H1 (cell line): Measurements from ENCODE around the gene DUSP1. TPM values are rescaled to one million over a fixed set of nuclear protein-coding genes. Genes with fewer than 3 reads are reported as not detected.

ENCODE experiments used
- CTCF ChIA-PET: fragments of 300-600 bp; sonication (Branson Sonifier 250); formaldehyde crosslinking; loops from one replicate; lab custom pipeline; 2021; ENCODE audit not compliant: partially characterized antibody; lab: Charles Lee
- POLR2A ChIA-PET: fragments of 300-600 bp; sonication (Branson Sonifier 250); formaldehyde crosslinking; loops from one replicate; lab custom pipeline; 2021; ENCODE audit warnings: inconsistent platforms; ENCODE audit not compliant: partially characterized antibody; lab: Charles Lee
- DNase-seq, 2 experiments: peaks; one replicate each; pipeline versions ENCODE4 v3.0.0 to v3.0.0-alpha.2; 2010 to 2022; ENCODE audit warnings: low spot score in 2 of 2, low read depth in 1 of 2, mixed read lengths in 1 of 2
- FAIRE-seq: peaks from 2 replicates; lab custom pipeline; 2011; peaks lifted over from hg19 to GRCh38; lab: Jason Lieb, UNC
- H2AFZ ChIP-seq: 2 replicates; pipeline ENCODE4 v1.8.1; 2012; ENCODE audit warnings: low read length, inconsistent platforms
- H2AK5ac ChIP-seq: 2 replicates; pipeline ENCODE4 v1.6.1; 2013; ENCODE audit warnings: low read depth, low read length
- H2BK120ac ChIP-seq: replicated peaks from 2 replicates; pipeline ENCODE3; 2013; ENCODE audit warnings: low read depth, low read length, inconsistent platforms
- H2BK12ac ChIP-seq: 2 replicates; pipeline ENCODE4 v1.6.1; 2013; ENCODE audit warnings: low read depth, low read length
- H2BK15ac ChIP-seq: 2 replicates; pipeline ENCODE4 v1.6.1; 2013; ENCODE audit warnings: low read length
- H2BK20ac ChIP-seq: 2 replicates; pipeline ENCODE4 v1.6.1; 2013; ENCODE audit warnings: low read length
- H2BK5ac ChIP-seq: 2 replicates; pipeline ENCODE4 v1.6.1; 2013; ENCODE audit warnings: low read depth, low read length
- H3K14ac ChIP-seq: 2 replicates; pipeline ENCODE4 v1.6.1; 2013; ENCODE audit warnings: inconsistent platforms; ENCODE audit not compliant: insufficient read length
- H3K18ac ChIP-seq: 2 replicates; pipeline ENCODE4 v1.6.1; 2013; ENCODE audit warnings: low read length; ENCODE audit errors: extremely low read depth
- H3K23ac ChIP-seq: 2 replicates; pipeline ENCODE4 v1.6.1; 2013; ENCODE audit warnings: inconsistent platforms; ENCODE audit not compliant: insufficient read length
- H3K23me2 ChIP-seq: 2 replicates; pipeline ENCODE4 v1.6.1; 2013; ENCODE audit warnings: low read depth, low read length
- H3K27ac ChIP-seq: 2 replicates; pipeline ENCODE4 v1.6.1; 2011; ENCODE audit warnings: low read depth, low read length, inconsistent platforms
- H3K27me3 ChIP-seq, 4 experiments: replicated peaks in 1 of 4; 1 replicate in 1 of 4; 2 replicates in 3 of 4; pipeline versions ENCODE4 v1.6.1 to v1.8.1; 2011 to 2013; ENCODE audit warnings: low read length in 3 of 4, mild to moderate bottlenecking in 3 of 4, inconsistent platforms in 2 of 4, mixed read lengths in 2 of 4, moderate library complexity in 1 of 4; ENCODE audit not compliant: control insufficient read depth in 3 of 4, insufficient read depth in 3 of 4; ENCODE audit errors: extremely low read depth in 1 of 4
- H3K36me3 ChIP-seq, 4 experiments: 2 replicates each; pipeline versions ENCODE4 v1.6.1 to v1.8.1; 2011 to 2013; ENCODE audit warnings: mild to moderate bottlenecking in 4 of 4, low read length in 3 of 4, moderate library complexity in 2 of 4, control low read depth in 1 of 4, inconsistent platforms in 1 of 4; ENCODE audit not compliant: insufficient read depth in 4 of 4, control insufficient read depth in 2 of 4
- H3K4ac ChIP-seq: replicated peaks from 2 replicates; pipeline ENCODE3; 2013; ENCODE audit warnings: low read length, low read depth, mixed read lengths, inconsistent platforms; ENCODE audit not compliant: insufficient read length
- H3K4me1 ChIP-seq, 4 experiments: replicated peaks in 1 of 4; 1 replicate in 1 of 4; 2 replicates in 3 of 4; pipeline versions ENCODE4 v1.6.1 to v1.8.1; 2011 to 2013; ENCODE audit warnings: low read length in 3 of 4, inconsistent platforms in 2 of 4, mixed read lengths in 1 of 4; ENCODE audit not compliant: insufficient read depth in 4 of 4, control insufficient read depth in 3 of 4
- H3K4me2 ChIP-seq, 2 experiments: 2 replicates each; pipeline versions ENCODE4 v1.6.1 to v1.8.1; 2011 to 2013; ENCODE audit warnings: low read depth in 2 of 2, low read length in 2 of 2, control low read depth in 1 of 2, inconsistent platforms in 1 of 2, mild to moderate bottlenecking in 1 of 2; ENCODE audit not compliant: insufficient read depth in 1 of 2
- H3K4me3 ChIP-seq, 4 experiments: fragments of 200-600, 300-600 bp in 1 of 4; sonication (generic), shearing (Covaris generic), sonication (Bioruptor Twin) in 1 of 4; 2 replicates each; pipeline versions ENCODE4 v1.5.1 to v1.8.1; 2011 to 2016; ENCODE audit warnings: low read length in 4 of 4, low read depth in 3 of 4, control low read depth in 2 of 4, inconsistent platforms in 2 of 4, mild to moderate bottlenecking in 2 of 4, mixed read lengths in 1 of 4, moderate library complexity in 1 of 4; ENCODE audit not compliant: insufficient read depth in 2 of 4; ENCODE audit errors: extremely low read depth in 1 of 4
- H3K56ac ChIP-seq: replicated peaks from 2 replicates; pipeline ENCODE3; 2013; ENCODE audit warnings: low read depth, mild to moderate bottlenecking, mixed read lengths, low read length, inconsistent platforms; ENCODE audit not compliant: insufficient read length
- H3K79me1 ChIP-seq: 2 replicates; pipeline ENCODE4 v1.6.1; 2013; ENCODE audit warnings: low read depth, low read length, control low read depth
- H3K79me2 ChIP-seq, 2 experiments: 2 replicates each; pipeline versions ENCODE4 v1.6.1 to v1.8.1; 2012 to 2013; ENCODE audit warnings: low read length in 2 of 2, mild to moderate bottlenecking in 2 of 2, inconsistent platforms in 1 of 2; ENCODE audit not compliant: insufficient read depth in 2 of 2, control insufficient read depth in 1 of 2
- H3K9ac ChIP-seq, 4 experiments: replicated peaks in 1 of 4; 1 replicate in 1 of 4; 2 replicates in 3 of 4; pipeline versions ENCODE4 v1.6.1 to v1.8.1; 2011 to 2013; ENCODE audit warnings: low read depth in 3 of 4, low read length in 3 of 4, control low read depth in 2 of 4, mild to moderate bottlenecking in 2 of 4, moderate library complexity in 2 of 4, inconsistent platforms in 1 of 4; ENCODE audit errors: extremely low read depth in 1 of 4
- H3K9me3 ChIP-seq, 2 experiments: 2 replicates each; pipeline versions ENCODE4 v1.6.1 to v1.8.1; 2012 to 2013; ENCODE audit warnings: mild to moderate bottlenecking in 2 of 2, moderate library complexity in 2 of 2, control low read depth in 1 of 2, inconsistent platforms in 1 of 2, low read depth in 1 of 2, low read length in 1 of 2, mixed read lengths in 1 of 2; ENCODE audit not compliant: insufficient read depth in 2 of 2
- H4K20me1 ChIP-seq, 2 experiments: replicated peaks in 1 of 2; 2 replicates each; pipeline versions ENCODE3 to v1.8.1; 2011 to 2013; ENCODE audit warnings: inconsistent platforms in 2 of 2, low read length in 2 of 2, mild to moderate bottlenecking in 1 of 2; ENCODE audit not compliant: insufficient read depth in 2 of 2, control insufficient read depth in 1 of 2
- H4K5ac ChIP-seq: 2 replicates; pipeline ENCODE4 v1.6.1; 2013; ENCODE audit warnings: low read length, low read depth, mixed read lengths, inconsistent platforms; ENCODE audit not compliant: insufficient read length
- H4K8ac ChIP-seq: 2 replicates; pipeline ENCODE4 v1.8.0; 2013; ENCODE audit warnings: mild to moderate bottlenecking, moderate library complexity, low read length, inconsistent platforms; ENCODE audit not compliant: insufficient read depth; ENCODE audit errors: extremely low read depth
- H4K91ac ChIP-seq: replicated peaks from 2 replicates; pipeline ENCODE3; 2013; ENCODE audit warnings: low read length, mixed read lengths, inconsistent platforms; ENCODE audit not compliant: insufficient read length
- BACH1 ChIP-seq: IDR thresholded peaks from 2 replicates; pipeline ENCODE4 v1.6.1; 2012; ENCODE audit warnings: low read length, improper control_type of control experiment
- HDAC6 ChIP-seq: IDR thresholded peaks from one replicate; pipeline ENCODE4 v1.7.1; 2012; ENCODE audit warnings: low read depth, mild to moderate bottlenecking, inconsistent platforms, low read length, moderate library complexity
- SP4 ChIP-seq: IDR thresholded peaks from 2 replicates; pipeline ENCODE4 v1.6.1; 2012; ENCODE audit warnings: low read length, inconsistent platforms
- TAF1 ChIP-seq: IDR thresholded peaks from 2 replicates; pipeline ENCODE4 v1.6.1; 2011; ENCODE audit warnings: mild to moderate bottlenecking, low read depth, low read length
- ZNF274 ChIP-seq: IDR thresholded peaks from 2 replicates; pipeline ENCODE4 v1.7.0; 2012; ENCODE audit warnings: low read length, borderline replicate concordance; ENCODE audit errors: extremely low read depth
- WGBS, 2 experiments: shearing (Covaris generic) in 1 of 2; methylation state at CpG; one replicate each; pipeline versions ENCODE4 v1.1.6 to v1.1.7; 2013 to 2015; ENCODE audit warnings: low lambda C conversion rate in 2 of 2, mixed read lengths in 2 of 2, inconsistent platforms in 1 of 2, low coverage in 1 of 2, missing lambda C conversion rate in 1 of 2; ENCODE audit not compliant: insufficient replicate concordance in 2 of 2, insufficient coverage in 1 of 2, insufficient read length in 1 of 2; ENCODE audit errors: extremely low coverage in 1 of 2, missing lambda C conversion rate in 1 of 2; 5-methylcytosine and 5-hydroxymethylcytosine counted together
- polyA plus RNA-seq, 7 experiments: library from polyadenylated mRNA; depleted of rRNA in 3 of 7; stranded (reverse) in 5 of 7; unstranded in 2 of 7; fragments of >200 nt in 5 of 7; fragments of 200-250 nt in 2 of 7; gene quantifications; 1 replicate in 5 of 7; 2 replicates in 1 of 7; 4 replicates in 1 of 7; pipeline versions ENCODE4 v1.2.1 to v1.2.3, GENCODE V29; 2011 to 2013; ENCODE audit warnings: missing spikeins in 2 of 7, mixed read lengths in 2 of 7
- total RNA-seq: library from RNA; stranded (reverse); fragmentation: NEBNext Ultra II Directional; extraction: Animal tissue kit (Norgen Biotek cat#: 25700); gene quantifications from 2 replicates; pipeline ENCODE4 v1.2.1, GENCODE V29; 2021

Gene DUSP1
- total and polyA plus RNA-seq, 2 of the 8 experiments (the other 6 are each of a cell fraction or from before 2014, with no cell fraction given) = 6.5 to 11.7 TPM

- Histone ChIP-seq H3K27ac (no peak overlapping the region), H4K8ac (no peak overlapping the region), H3K9me3 (no peaks in the 10 kb centered on the region), H3K14ac (no peak overlapping the region), H2AFZ (no peak overlapping the region), H2BK20ac (no peak overlapping the region), H3K4me1 (peaks cover 0 to 6% (median under 1%) of the 10 kb centered on the region in 4 experiments; a peak in 2 of 7 replicates), H4K91ac (no peak overlapping the region), H4K20me1 (peaks cover 0 to 2% of the 10 kb centered on the region in 2 experiments), H2BK15ac (no peak overlapping the region), H2BK5ac (no peak overlapping the region), H2BK12ac (no peak overlapping the region), H3K79me2 (no peaks in the 10 kb centered on the region), H2AK5ac (no peak overlapping the region), H3K4me3 (no peak overlapping the region), H3K9ac (no peak overlapping the region), H3K4ac (no peak overlapping the region), H3K23ac (no peak overlapping the region), H3K18ac (no peak overlapping the region), H3K23me2 (peaks cover 1% of the 10 kb centered on the region; the same call in 1 of the 2 replicates), H3K56ac (no peak overlapping the region), H3K27me3 (peaks cover 0 to 2% (median 0%) of the 10 kb centered on the region in 4 experiments; a peak in 1 of 7 replicates), H3K79me1 (no peaks in the 10 kb centered on the region), H3K36me3 (no peaks in the 10 kb centered on the region), H4K5ac (no peak overlapping the region), H3K4me2 (no peak overlapping the region), H2BK120ac (no peak overlapping the region)
- DNase-seq (no peak), FAIRE-seq (no peak)
- POLR2A ChIA-PET = no interaction called here
- CTCF ChIA-PET = interaction anchor here (1.3 to 2.6 kb wide), 2 partner anchors 16 to 19 kb away, joined by 7 to 14 read pairs; no protein-coding TSS in a partner anchor
- 86% methylated on average over 16 of the region's 16 CpGs; no CpG with 5 or more reads in 1 of the 2 experiments for WGBS, 2 experiments
- no peak for TF ChIP-seq HDAC6
- TF ChIP-seq TAF1 = no peak
- no peak for TF ChIP-seq BACH1
- TF ChIP-seq SP4 = no peak
- TF ChIP-seq ZNF274 = no peak
Observed at GRCh38 chr5:172730981-172731679, 39.9 kb downstream of the DUSP1 start.
